Chondrocyte (in vitro differentiated cells): ENCODE measurements around the gene MAB21L4. TPM values are rescaled to one million over a fixed set of nuclear protein-coding genes. Genes with fewer than 3 reads are reported as not detected.

Source experiments
- DNase-seq: peaks from one replicate; pipeline ENCODE4 v3.0.0; 2021; ENCODE audit warnings: mixed read lengths, low spot score
- H3K27ac Mint-ChIP-seq: one replicate; pipeline ENCODE4 v1.8.0; 2021; ENCODE audit warnings: mild to moderate bottlenecking, moderate library complexity, mixed read lengths; ENCODE audit not compliant: unreplicated experiment
- H3K27me3 Mint-ChIP-seq: 2 replicates; pipeline ENCODE4 v1.8.0; 2021; ENCODE audit warnings: low read depth, mixed read lengths
- H3K36me3 Mint-ChIP-seq: 2 replicates; pipeline ENCODE4 v1.8.0; 2021; ENCODE audit warnings: low read depth, mixed read lengths
- H3K4me1 Mint-ChIP-seq: 2 replicates; pipeline ENCODE4 v1.8.0; 2021; ENCODE audit warnings: low read depth, mild to moderate bottlenecking, mixed read lengths
- H3K4me3 Mint-ChIP-seq: one replicate; pipeline ENCODE4 v1.8.0; 2021; ENCODE audit warnings: mild to moderate bottlenecking, moderate library complexity, mixed read lengths; ENCODE audit not compliant: unreplicated experiment
- H3K9me3 Mint-ChIP-seq: 2 replicates; pipeline ENCODE4 v1.8.0; 2021; ENCODE audit warnings: low read depth, mixed read lengths
- total RNA-seq: library from RNA; stranded (reverse); gene quantifications from 3 replicates; pipeline ENCODE4 v1.2.1, GENCODE V29; 2021
- TF ChIP-seq, protein P1 (sequence below): fragments of 200-600 bp; sonication (generic); IDR thresholded peaks from 2 replicates; pipeline ENCODE4 v1.5.0; 2021; ENCODE audit warnings: antibody characterized with exemption, mild to moderate bottlenecking, moderate library complexity

The MAB21L4 gene
- total RNA-seq, 1 donor from 2014 or later: not detected

GRCh38 chr2:240868286-240869108 is 27.5 kb downstream of the MAB21L4 start, which contains the start of gene AGXT:
Gene AGXT, plus strand, starts transcription at chr2:240868824. Its CDS starts 42 bp downstream, at chr2:240868866.
- peak; percentile 68 for DNase-seq
- TF ChIP-seq, protein P1, sequence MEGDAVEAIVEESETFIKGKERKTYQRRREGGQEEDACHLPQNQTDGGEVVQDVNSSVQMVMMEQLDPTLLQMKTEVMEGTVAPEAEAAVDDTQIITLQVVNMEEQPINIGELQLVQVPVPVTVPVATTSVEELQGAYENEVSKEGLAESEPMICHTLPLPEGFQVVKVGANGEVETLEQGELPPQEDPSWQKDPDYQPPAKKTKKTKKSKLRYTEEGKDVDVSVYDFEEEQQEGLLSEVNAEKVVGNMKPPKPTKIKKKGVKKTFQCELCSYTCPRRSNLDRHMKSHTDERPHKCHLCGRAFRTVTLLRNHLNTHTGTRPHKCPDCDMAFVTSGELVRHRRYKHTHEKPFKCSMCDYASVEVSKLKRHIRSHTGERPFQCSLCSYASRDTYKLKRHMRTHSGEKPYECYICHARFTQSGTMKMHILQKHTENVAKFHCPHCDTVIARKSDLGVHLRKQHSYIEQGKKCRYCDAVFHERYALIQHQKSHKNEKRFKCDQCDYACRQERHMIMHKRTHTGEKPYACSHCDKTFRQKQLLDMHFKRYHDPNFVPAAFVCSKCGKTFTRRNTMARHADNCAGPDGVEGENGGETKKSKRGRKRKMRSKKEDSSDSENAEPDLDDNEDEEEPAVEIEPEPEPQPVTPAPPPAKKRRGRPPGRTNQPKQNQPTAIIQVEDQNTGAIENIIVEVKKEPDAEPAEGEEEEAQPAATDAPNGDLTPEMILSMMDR: no peak
- H3K9me3 Mint-ChIP-seq: no peaks in the 10 kb centered on the region

DNA sequence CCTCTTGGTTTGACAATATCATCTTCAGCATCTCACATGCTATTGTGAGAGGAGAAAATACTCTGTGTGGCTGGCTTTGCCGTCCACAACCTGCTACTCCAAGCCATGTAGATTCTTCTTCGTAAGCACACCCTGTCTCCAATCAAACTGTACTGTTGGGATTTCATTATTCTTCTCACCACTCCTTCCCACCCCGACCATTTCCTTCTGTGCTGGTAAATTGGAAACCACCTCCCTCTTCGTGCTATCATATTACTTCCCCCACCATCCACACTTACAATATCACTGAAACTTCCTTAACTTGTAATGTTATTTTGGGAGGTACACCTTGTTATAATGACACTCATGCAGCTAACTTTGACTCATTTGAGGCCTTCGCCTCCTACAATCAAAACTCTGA is 30.6 kb downstream of the MAB21L4 start:
- DNase-seq: no peak
- H3K27me3 Mint-ChIP-seq: peaks cover 47% of the 10 kb centered on the region
- H3K36me3 Mint-ChIP-seq: no peaks in the 10 kb centered on the region
- H3K4me1 Mint-ChIP-seq: no peaks in the 10 kb centered on the region
- no peak overlapping the region for H3K4me3 Mint-ChIP-seq
- H3K27ac Mint-ChIP-seq: no peak overlapping the region
- no peaks in the 10 kb centered on the region for H3K9me3 Mint-ChIP-seq
- TF ChIP-seq, protein P1: no peak

More at GRCh38 chr2:240868286-240869108, 27.5 kb downstream of the MAB21L4 start, which contains the start of gene AGXT:
- Mint-ChIP-seq H3K4me3 (no peak within 1 kb of the TSS), H3K36me3 (no peaks in the 10 kb centered on the region), H3K4me1 (no peaks in the 10 kb centered on the region), H3K27me3 (peaks cover 48% of the 10 kb centered on the region), H3K27ac (no peak within 1 kb of the TSS)

GRCh38 chr2:240864475-240864874 is 31.5 kb downstream of the MAB21L4 start:
- Mint-ChIP-seq H3K27ac (no peak overlapping the region), H3K36me3 (no peaks in the 10 kb centered on the region), H3K4me1 (no peaks in the 10 kb centered on the region), H3K27me3 (peaks cover 48% of the 10 kb centered on the region), H3K9me3 (no peaks in the 10 kb centered on the region), H3K4me3 (no peak overlapping the region)
- DNase-seq: no peak
- TF ChIP-seq, protein P1: no peak

GRCh38 chr2:240861547-240861946 is 34.4 kb downstream of the MAB21L4 start:
- H3K4me1 Mint-ChIP-seq: no peaks in the 10 kb centered on the region
- H3K4me3 Mint-ChIP-seq: no peak overlapping the region
- H3K27ac Mint-ChIP-seq: no peak overlapping the region
- H3K9me3 Mint-ChIP-seq: no peaks in the 10 kb centered on the region
- TF ChIP-seq, protein P1: no peak
- H3K27me3 Mint-ChIP-seq: peaks cover 51% of the 10 kb centered on the region
- no peak for DNase-seq
- no peaks in the 10 kb centered on the region for H3K36me3 Mint-ChIP-seq

- Mint-ChIP-seq H3K4me3 (no peak overlapping the region), H3K27ac (no peak overlapping the region), H3K9me3 (peaks cover 11% of the 10 kb centered on the region), H3K4me1 (no peaks in the 10 kb centered on the region), H3K36me3 (no peaks in the 10 kb centered on the region), H3K27me3 (peaks cover 33% of the 10 kb centered on the region)
- peak; percentile 44 for DNase-seq
- TF ChIP-seq, protein P1: no peak
These were observed 37.1 kb downstream of the MAB21L4 start for GRCh38 chr2:240858871-240859270.
